Common myeloid progenitor, CD34-positive (primary cell): ENCODE results near the gene PRKAR1B. TPM values are rescaled to one million over a fixed set of nuclear protein-coding genes. Genes with fewer than 3 reads are reported as not detected.

Experiments
- CTCF ChIA-PET: fragments of 350-600 bp; sonication (Branson Sonifier 250); formaldehyde crosslinking; loops from one replicate; lab custom pipeline; 2021; ENCODE audit warnings: antibody characterized with exemption; lab: Charles Lee
- POLR2A ChIA-PET: fragments of 350-600 bp; sonication (Branson Sonifier 250); formaldehyde crosslinking; loops from one replicate; lab custom pipeline; 2021; ENCODE audit warnings: antibody characterized with exemption; lab: Charles Lee
- DNase-seq, 3 donors: peaks; one replicate each; pipeline versions ENCODE4 v3.0.0 to v3.0.0-alpha.2; 2013
- H3K27ac ChIP-seq, 2 experiments: 1 replicate in 1 of 2; 2 replicates in 1 of 2; pipeline ENCODE4 v1.7.0; 2013; ENCODE audit warnings: inconsistent platforms in 2 of 2, low read length in 2 of 2, mild to moderate bottlenecking in 2 of 2, low read depth in 1 of 2, moderate library complexity in 1 of 2; ENCODE audit not compliant: severe bottlenecking in 2 of 2, insufficient read depth in 1 of 2, poor library complexity in 1 of 2
- H3K27me3 ChIP-seq, 5 experiments: replicated peaks in 2 of 5; 1 replicate in 3 of 5; 2 replicates in 2 of 5; pipeline versions ENCODE4 v1.6.1 to v1.7.0; 2013; ENCODE audit warnings: low read length in 4 of 5, mild to moderate bottlenecking in 2 of 5, moderate library complexity in 2 of 5, inconsistent platforms in 1 of 5; ENCODE audit not compliant: insufficient read depth in 5 of 5, control insufficient read depth in 4 of 5
- H3K36me3 ChIP-seq, 4 experiments: 1 replicate in 2 of 4; 2 replicates in 2 of 4; pipeline versions ENCODE4 v1.6.1 to v1.7.0; 2013; ENCODE audit warnings: low read length in 3 of 4, control low read depth in 1 of 4, mild to moderate bottlenecking in 1 of 4; ENCODE audit not compliant: control insufficient read depth in 4 of 4, insufficient read depth in 4 of 4
- H3K4me1 ChIP-seq, 4 experiments: 1 replicate in 3 of 4; 2 replicates in 1 of 4; pipeline versions ENCODE4 v1.6.1 to v1.7.1; 2013; ENCODE audit warnings: low read length in 3 of 4, mild to moderate bottlenecking in 3 of 4, control low read depth in 1 of 4, inconsistent platforms in 1 of 4, moderate library complexity in 1 of 4; ENCODE audit not compliant: control insufficient read depth in 4 of 4, insufficient read depth in 4 of 4; ENCODE audit errors: control extremely low read depth in 1 of 4
- H3K4me3 ChIP-seq, 7 experiments: 1 replicate in 4 of 7; 2 replicates in 3 of 7; pipeline versions ENCODE4 v1.5.1 to v1.7.0; 2013; ENCODE audit warnings: mild to moderate bottlenecking in 7 of 7, low read length in 6 of 7, moderate library complexity in 6 of 7, inconsistent platforms in 2 of 7, low read depth in 2 of 7, control low read depth in 1 of 7; ENCODE audit not compliant: insufficient read depth in 4 of 7, control insufficient read depth in 1 of 7; ENCODE audit errors: extremely low read depth in 1 of 7
- H3K9me3 ChIP-seq, 5 experiments: 1 replicate in 4 of 5; 2 replicates in 1 of 5; pipeline versions ENCODE4 v1.6.1 to v1.7.1; 2013; ENCODE audit warnings: low read length in 4 of 5, mild to moderate bottlenecking in 2 of 5, inconsistent platforms in 1 of 5, low read depth in 1 of 5, moderate library complexity in 1 of 5; ENCODE audit not compliant: control insufficient read depth in 4 of 5, insufficient read depth in 2 of 5; ENCODE audit errors: control extremely low read depth in 1 of 5
- WGBS: methylation state at CpG from one replicate; pipeline ENCODE4 v1.1.5; 2013; ENCODE audit not compliant: insufficient coverage; 5-methylcytosine and 5-hydroxymethylcytosine counted together
- polyA plus RNA-seq: library from polyadenylated mRNA; unstranded; fragments of 120-200 nt; gene quantifications from one replicate; pipeline ENCODE4 v1.2.1, GENCODE V29; 2013

The PRKAR1B gene
- polyA plus RNA-seq, result 9.3 TPM

DNA sequence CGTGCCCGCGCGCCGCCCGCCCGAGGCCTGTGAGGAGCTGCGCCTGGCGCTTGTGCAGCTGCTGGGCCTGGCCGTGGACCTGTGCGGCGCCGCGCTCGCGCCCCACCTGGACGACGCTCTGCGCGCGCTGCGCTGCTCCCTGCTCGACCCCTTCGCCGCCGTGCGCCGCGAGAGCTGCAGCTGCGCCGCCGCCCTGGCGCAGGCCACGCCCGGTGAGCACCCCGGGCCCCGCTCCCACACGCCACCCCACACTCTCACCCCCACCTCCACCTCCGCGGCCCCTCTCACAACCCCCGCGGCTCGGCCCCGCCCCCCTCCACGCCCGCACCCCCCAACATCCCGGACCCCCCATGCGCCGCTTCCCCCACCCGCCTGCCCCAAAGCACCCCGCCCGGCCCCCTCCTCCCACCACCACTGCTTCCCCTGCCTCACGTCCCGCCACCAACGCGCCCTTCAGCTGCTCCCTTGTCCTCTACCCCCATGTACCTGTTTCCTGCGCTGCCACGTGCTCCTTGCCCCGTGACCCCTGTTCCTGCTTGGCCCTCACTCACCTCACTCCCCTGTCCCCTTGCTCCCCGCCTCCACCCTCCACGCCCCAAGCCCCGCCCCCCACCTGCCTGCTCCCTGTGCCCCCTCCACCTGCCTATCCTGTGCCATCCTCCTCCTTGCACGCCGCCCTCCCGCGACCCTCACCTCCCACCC, at the start of gene PRKAR1B:
TSS of gene PRKAR1B (minus strand) at position 178 of the 702 bp plus-strand sequence. CDS start 15,776 bp downstream, outside the sequence.
- peak in 2 of 3 donors; percentile 23 to 40 for DNase-seq
- peak within 1 kb of the TSS in 1 of 2 experiments; percentile 43 for H3K27ac ChIP-seq
- WGBS, result 0% methylated on average over 18 of the region's 66 CpGs
- peaks cover 3 to 51% (median 25%) of the 10 kb centered on the region in 4 experiments for H3K36me3 ChIP-seq
- peak within 1 kb of the TSS; percentile 71 to 85 (median 77) for H3K4me3 ChIP-seq
- peaks cover 0 to 17% (median 14%) of the 10 kb centered on the region in 4 experiments for H3K4me1 ChIP-seq
- POLR2A ChIA-PET, result no interaction called here
- H3K27me3 ChIP-seq, result no peaks in the 10 kb centered on the region
- H3K9me3 ChIP-seq, result peaks cover 0 to 24% (median 12%) of the 10 kb centered on the region in 5 experiments
- CTCF ChIA-PET, result no interaction called here

GRCh38 chr7:776381-776780, 49.3 kb upstream of the PRKAR1B start:
- 98% methylated on average over 7 of the region's 10 CpGs for WGBS
- peaks cover 7 to 71% (median 48%) of the 10 kb centered on the region in 4 experiments for H3K36me3 ChIP-seq
- no peak overlapping the region for H3K27ac ChIP-seq
- CTCF ChIA-PET, result interaction anchor here (1.1 to 2.3 kb wide), 2 partner anchors 9 to 454 kb away, joined by 3 to 13 read pairs; no protein-coding TSS in a partner anchor
- DNase-seq, result no peak
- POLR2A ChIA-PET, result no interaction called here
- H3K9me3 ChIP-seq, result no peaks in the 10 kb centered on the region
- no peak overlapping the region for H3K4me3 ChIP-seq
- H3K27me3 ChIP-seq, result no peaks in the 10 kb centered on the region
- peaks cover 0 to 7% (median 3%) of the 10 kb centered on the region in 4 experiments for H3K4me1 ChIP-seq

GRCh38 chr7:774161-775109, 47.4 kb upstream of the PRKAR1B start:
- Histone ChIP-seq H3K36me3 (peaks cover 2 to 58% (median 40%) of the 10 kb centered on the region in 4 experiments), H3K27me3 (no peaks in the 10 kb centered on the region), H3K4me3 (no peak overlapping the region), H3K9me3 (no peaks in the 10 kb centered on the region), H3K4me1 (peaks cover 0 to 15% (median 7%) of the 10 kb centered on the region in 4 experiments), H3K27ac (no peak overlapping the region)
- ChIA-PET CTCF (interaction anchor here (1.2 to 2.3 kb wide), 4 partner anchors 8 to 456 kb away, joined by 3 to 13 read pairs (median 5); no protein-coding TSS in a partner anchor), POLR2A (no interaction called here)
- DNase-seq, result peak; percentile 30 to 54 (median 51)
- 81% methylated on average over 60 of the region's 65 CpGs for WGBS

- Histone ChIP-seq H3K4me1 (peaks cover 0 to 15% (median 7%) of the 10 kb centered on the region in 4 experiments), H3K27ac (no peak overlapping the region), H3K36me3 (peaks cover 2 to 51% (median 37%) of the 10 kb centered on the region in 4 experiments), H3K4me3 (no peak overlapping the region), H3K27me3 (no peaks in the 10 kb centered on the region), H3K9me3 (no peaks in the 10 kb centered on the region)
- DNase-seq, result no peak
- ChIA-PET POLR2A (no interaction called here), CTCF (interaction anchor here (0.8 to 2.2 kb wide), 4 partner anchors 13 to 455 kb away, joined by 4 to 9 read pairs (median 5); no protein-coding TSS in a partner anchor)
- 90% methylated on average over 11 of the region's 12 CpGs for WGBS
Measured at GRCh38 chr7:773622-773915, 46.5 kb upstream of the PRKAR1B start.

GRCh38 chr7:772861-773621, 46.0 kb upstream of the PRKAR1B start:
- CTCF ChIA-PET, result interaction anchor here (0.8 to 2.2 kb wide), 4 partner anchors 13 to 454 kb away, joined by 4 to 9 read pairs (median 5); no protein-coding TSS in a partner anchor
- Histone ChIP-seq H3K4me1 (peaks cover 0 to 15% (median 7%) of the 10 kb centered on the region in 4 experiments), H3K27ac (no peak overlapping the region), H3K36me3 (peaks cover 2 to 49% (median 33%) of the 10 kb centered on the region in 4 experiments), H3K4me3 (no peak overlapping the region), H3K27me3 (no peaks in the 10 kb centered on the region), H3K9me3 (no peaks in the 10 kb centered on the region)
- WGBS, result 93% methylated on average over 25 of the region's 32 CpGs
- POLR2A ChIA-PET, result interaction anchor here (0.6 kb wide), 1 partner anchor 91 kb away, joined by 4 read pairs; no protein-coding TSS in a partner anchor
- DNase-seq, result no peak

DNA sequence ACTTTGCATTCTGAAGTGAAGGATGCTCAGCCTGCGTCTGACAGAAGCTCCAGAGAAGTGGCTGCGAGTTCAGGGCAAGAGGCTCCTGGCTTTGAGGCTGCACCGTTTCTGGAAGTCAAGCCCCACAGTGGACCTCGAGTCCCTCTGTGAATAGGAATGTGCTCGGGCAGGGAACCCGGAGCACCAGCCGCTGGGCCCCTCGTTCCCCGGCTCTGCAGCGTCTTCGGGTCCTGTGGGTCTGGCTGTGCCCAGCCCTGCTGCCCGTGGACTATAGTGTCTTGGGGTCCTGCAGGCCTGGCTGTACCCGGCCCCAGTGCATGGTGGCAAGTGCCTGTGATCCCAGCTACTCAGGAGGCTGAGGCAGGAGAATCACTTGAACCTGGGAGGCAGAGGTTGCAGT, 45.3 kb upstream of the PRKAR1B start:
- Histone ChIP-seq H3K36me3 (peaks cover 2 to 51% (median 30%) of the 10 kb centered on the region in 4 experiments), H3K27me3 (no peaks in the 10 kb centered on the region), H3K9me3 (no peaks in the 10 kb centered on the region), H3K27ac (no peak overlapping the region), H3K4me1 (peaks cover 0 to 15% (median 7%) of the 10 kb centered on the region in 4 experiments), H3K4me3 (no peak overlapping the region)
- CTCF ChIA-PET, result interaction anchor here (1.6 to 2.2 kb wide), 2 partner anchors 14 to 451 kb away, joined by 5 to 9 read pairs; no protein-coding TSS in a partner anchor
- DNase-seq, result no peak
- POLR2A ChIA-PET, result no interaction called here
- WGBS, result 97% methylated on average over 13 of the region's 13 CpGs
